ENCODE measurements around the gene MSL1. TPM values are rescaled to one million over a fixed set of nuclear protein-coding genes. Genes with fewer than 3 reads are reported as not detected.
"Not testable (repeated sequence)": the region's sequence is repeated elsewhere in the genome, so short reads cannot be mapped to it uniquely, and the experiment has no call there.

The MSL1 gene
- total and polyA plus RNA-seq, 2 donors (not counting 1 experiment from before 2014, with no cell fraction given), result 52.4 to 86.3 TPM

DNA sequence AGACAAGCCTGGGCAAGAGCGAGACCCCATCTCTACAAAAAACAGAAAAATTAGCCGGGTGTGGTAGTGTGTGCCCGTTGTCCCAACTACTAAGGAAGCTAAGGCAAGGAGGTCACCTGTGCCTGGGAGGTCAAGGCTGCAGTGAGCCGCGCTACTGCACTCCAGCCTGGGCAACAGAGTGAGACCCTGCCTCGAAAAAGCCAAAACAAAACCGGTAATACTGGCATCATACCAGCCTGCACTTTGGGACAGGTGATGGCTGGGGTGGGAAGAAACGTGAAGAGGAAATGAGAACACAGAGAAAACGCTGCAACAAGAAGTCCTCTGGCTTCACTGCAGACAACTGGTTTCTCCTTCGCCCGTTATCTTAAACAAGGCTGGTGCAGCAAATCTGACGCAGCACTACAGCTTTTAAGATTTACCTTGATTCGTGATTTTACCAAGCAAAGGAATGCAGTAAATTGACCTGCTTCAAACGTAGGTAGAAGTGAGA lies 17.8 kb downstream of the MSL1 start:
- peak overlapping the region; percentile 94 for H3K27ac ChIP-seq (ENCODE audit: insufficient read depth, low read length)
- H3K27me3 ChIP-seq (ENCODE audit: control insufficient read depth, insufficient read depth, low read length), result no peaks in the 10 kb centered on the region
- TF ChIP-seq EZH2 (IDR thresholded peaks at IDR 0.05; ENCODE audit: low read length, missing control alignments), result no peak
- TF ChIP-seq, protein P1, sequence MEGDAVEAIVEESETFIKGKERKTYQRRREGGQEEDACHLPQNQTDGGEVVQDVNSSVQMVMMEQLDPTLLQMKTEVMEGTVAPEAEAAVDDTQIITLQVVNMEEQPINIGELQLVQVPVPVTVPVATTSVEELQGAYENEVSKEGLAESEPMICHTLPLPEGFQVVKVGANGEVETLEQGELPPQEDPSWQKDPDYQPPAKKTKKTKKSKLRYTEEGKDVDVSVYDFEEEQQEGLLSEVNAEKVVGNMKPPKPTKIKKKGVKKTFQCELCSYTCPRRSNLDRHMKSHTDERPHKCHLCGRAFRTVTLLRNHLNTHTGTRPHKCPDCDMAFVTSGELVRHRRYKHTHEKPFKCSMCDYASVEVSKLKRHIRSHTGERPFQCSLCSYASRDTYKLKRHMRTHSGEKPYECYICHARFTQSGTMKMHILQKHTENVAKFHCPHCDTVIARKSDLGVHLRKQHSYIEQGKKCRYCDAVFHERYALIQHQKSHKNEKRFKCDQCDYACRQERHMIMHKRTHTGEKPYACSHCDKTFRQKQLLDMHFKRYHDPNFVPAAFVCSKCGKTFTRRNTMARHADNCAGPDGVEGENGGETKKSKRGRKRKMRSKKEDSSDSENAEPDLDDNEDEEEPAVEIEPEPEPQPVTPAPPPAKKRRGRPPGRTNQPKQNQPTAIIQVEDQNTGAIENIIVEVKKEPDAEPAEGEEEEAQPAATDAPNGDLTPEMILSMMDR (conservative IDR thresholded peaks at IDR 0.05 in 1 of 2, IDR thresholded peaks at IDR 0.05 in 1 of 2; ENCODE audit: low read depth in 1 of 2, low read length in 2 of 2), result no peak
- peaks cover 16% of the 10 kb centered on the region for H3K79me2 ChIP-seq (ENCODE audit: control insufficient read depth, insufficient read depth, low read length)
- peaks cover 6% of the 10 kb centered on the region for H3K4me1 ChIP-seq (ENCODE audit: control insufficient read depth, extremely low read depth, insufficient read depth, low read length)
- H3K4me2 ChIP-seq (ENCODE audit: extremely low read depth, insufficient read depth, low read length), result peak overlapping the region; percentile 99
- peak overlapping the region; percentile 65 to 85 (median 82) for H3K4me3 ChIP-seq (replicated peaks in 1 of 4; ENCODE audit: control extremely low read depth in 1 of 4, insufficient read depth in 1 of 4, low read depth in 3 of 4, low read length in 4 of 4)
- no peak for DNase-seq (ENCODE audit: low read depth in 2 of 2)
- no peaks in the 10 kb centered on the region for H3K9me3 ChIP-seq (ENCODE audit: control insufficient read depth, insufficient read depth, low read depth, low read length)
- H4K20me1 ChIP-seq (ENCODE audit: control insufficient read depth, extremely low read depth, insufficient read depth, low read length), result no peaks in the 10 kb centered on the region
- peak overlapping the region; percentile 69 for H2AFZ ChIP-seq (ENCODE audit: low read length)
- H3K9ac ChIP-seq (ENCODE audit: insufficient read depth, low read length), result peak overlapping the region; percentile 97
- H3K36me3 ChIP-seq (ENCODE audit: control insufficient read depth, insufficient read depth, low read length), result peaks cover 4% of the 10 kb centered on the region

DNA sequence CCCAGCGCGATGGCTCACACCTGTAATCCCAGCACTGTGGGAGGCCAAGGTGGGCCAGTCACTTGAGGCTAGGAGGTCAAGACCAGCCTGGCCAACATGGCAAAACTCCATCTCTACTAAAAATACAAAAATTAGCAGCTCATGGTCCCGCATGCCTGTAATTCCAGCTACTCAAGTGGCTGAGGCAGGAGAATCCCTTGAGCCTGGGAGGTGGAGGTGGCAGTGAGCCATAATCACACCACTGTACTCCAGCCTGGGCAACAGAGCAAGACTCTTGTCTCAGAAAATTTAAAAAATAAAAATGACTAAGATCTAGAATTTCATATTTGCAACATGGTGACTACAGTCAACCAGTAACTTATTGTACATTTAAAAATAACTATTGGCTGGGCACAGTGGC lies 21.4 kb downstream of the MSL1 start:
- H3K4me1 ChIP-seq (ENCODE audit: control insufficient read depth, extremely low read depth, insufficient read depth, low read length); H3K27ac ChIP-seq (ENCODE audit: insufficient read depth, low read length); DNase-seq (ENCODE audit: low read depth in 2 of 2); H2AFZ ChIP-seq (ENCODE audit: low read length); H3K9me3 ChIP-seq (ENCODE audit: control insufficient read depth, insufficient read depth, low read depth, low read length); H4K20me1 ChIP-seq (ENCODE audit: control insufficient read depth, extremely low read depth, insufficient read depth, low read length); H3K4me2 ChIP-seq (ENCODE audit: extremely low read depth, insufficient read depth, low read length); H3K4me3 ChIP-seq (replicated peaks in 1 of 4; ENCODE audit: control extremely low read depth in 1 of 4, insufficient read depth in 1 of 4, low read depth in 3 of 4, low read length in 4 of 4); H3K36me3 ChIP-seq (ENCODE audit: control insufficient read depth, insufficient read depth, low read length); H3K27me3 ChIP-seq (ENCODE audit: control insufficient read depth, insufficient read depth, low read length); H3K9ac ChIP-seq (ENCODE audit: insufficient read depth, low read length): not testable (repeated sequence)
- peaks cover 27% of the 10 kb centered on the region for H3K79me2 ChIP-seq (ENCODE audit: control insufficient read depth, insufficient read depth, low read length)

DNA sequence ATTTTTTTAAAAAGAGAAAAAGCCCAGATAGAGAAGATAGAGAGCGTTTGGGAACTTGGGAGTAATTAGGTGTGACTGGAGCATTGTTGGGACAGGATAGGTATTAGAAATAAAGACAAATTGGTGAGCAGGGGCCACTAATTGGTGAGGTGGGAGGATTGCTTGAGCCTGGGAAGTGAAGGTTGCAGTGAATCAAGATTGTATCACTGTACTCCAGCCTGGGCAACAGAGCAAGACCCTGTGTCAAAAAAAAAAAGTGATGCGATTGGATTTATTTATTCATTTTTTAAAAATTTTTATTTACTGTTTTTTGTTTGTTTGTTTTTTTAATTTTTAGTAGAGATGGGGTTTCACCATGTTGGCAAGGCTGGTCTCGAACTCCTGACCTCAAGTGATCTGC lies 23.7 kb downstream of the MSL1 start:
- no peak for DNase-seq (ENCODE audit: low read depth in 2 of 2)
- peaks cover 1% of the 10 kb centered on the region for H4K20me1 ChIP-seq (ENCODE audit: control insufficient read depth, extremely low read depth, insufficient read depth, low read length)
- no peak overlapping the region for H3K4me2 ChIP-seq (ENCODE audit: extremely low read depth, insufficient read depth, low read length)
- H3K4me1 ChIP-seq (ENCODE audit: control insufficient read depth, extremely low read depth, insufficient read depth, low read length), result no peaks in the 10 kb centered on the region
- H2AFZ ChIP-seq (ENCODE audit: low read length), result no peak overlapping the region
- H3K27ac ChIP-seq (ENCODE audit: insufficient read depth, low read length), result no peak overlapping the region
- peaks cover 4% of the 10 kb centered on the region for H3K36me3 ChIP-seq (ENCODE audit: control insufficient read depth, insufficient read depth, low read length)
- H3K9me3 ChIP-seq (ENCODE audit: control insufficient read depth, insufficient read depth, low read depth, low read length), result no peaks in the 10 kb centered on the region
- TF ChIP-seq, protein P1 (conservative IDR thresholded peaks at IDR 0.05 in 1 of 2, IDR thresholded peaks at IDR 0.05 in 1 of 2; ENCODE audit: low read depth in 1 of 2, low read length in 2 of 2), result no peak
- no peak for TF ChIP-seq EZH2 (IDR thresholded peaks at IDR 0.05; ENCODE audit: low read length, missing control alignments)
- no peak overlapping the region for H3K4me3 ChIP-seq (replicated peaks in 1 of 4; ENCODE audit: control extremely low read depth in 1 of 4, insufficient read depth in 1 of 4, low read depth in 3 of 4, low read length in 4 of 4)
- H3K9ac ChIP-seq (ENCODE audit: insufficient read depth, low read length), result no peak overlapping the region
- H3K27me3 ChIP-seq (ENCODE audit: control insufficient read depth, insufficient read depth, low read length), result no peaks in the 10 kb centered on the region
- peaks cover 37% of the 10 kb centered on the region for H3K79me2 ChIP-seq (ENCODE audit: control insufficient read depth, insufficient read depth, low read length)
